Peyer's patch (tissue), 4 donors: Measurements from ENCODE around the gene CARNS1.

Experiments used
- CTCF ChIP-seq, 6 experiments: fragments of 450-650 bp in 4 of 6; fragments of 200-600 bp in 2 of 6; sonication (generic) in 1 of 6; IDR thresholded peaks; one replicate each; pipeline ENCODE4 v1.5.1; 2017 to 2019; ENCODE audit warnings: antibody characterized with exemption in 6 of 6, mild to moderate bottlenecking in 3 of 6, moderate library complexity in 1 of 6
- POLR2A ChIP-seq, 2 donors: fragments of 450-650 bp; IDR thresholded peaks; one replicate each; pipeline ENCODE4 v1.5.1; 2017; ENCODE audit warnings: antibody characterized with exemption in 2 of 2, mild to moderate bottlenecking in 2 of 2, moderate library complexity in 2 of 2

GRCh38 chr11:67398661-67399563 is 16.6 kb upstream of the CARNS1 start:
- no peak for TF ChIP-seq CTCF (IDR thresholded peaks at IDR 0.05)
- no peak for TF ChIP-seq POLR2A (IDR thresholded peaks at IDR 0.05)
